ENCODE measurements around the gene POLN. TPM values are rescaled to one million over a fixed set of nuclear protein-coding genes. Genes with fewer than 3 reads are reported as not detected.

The POLN gene
- polyA plus RNA-seq, 1 experiment: 1.5 TPM

DNA sequence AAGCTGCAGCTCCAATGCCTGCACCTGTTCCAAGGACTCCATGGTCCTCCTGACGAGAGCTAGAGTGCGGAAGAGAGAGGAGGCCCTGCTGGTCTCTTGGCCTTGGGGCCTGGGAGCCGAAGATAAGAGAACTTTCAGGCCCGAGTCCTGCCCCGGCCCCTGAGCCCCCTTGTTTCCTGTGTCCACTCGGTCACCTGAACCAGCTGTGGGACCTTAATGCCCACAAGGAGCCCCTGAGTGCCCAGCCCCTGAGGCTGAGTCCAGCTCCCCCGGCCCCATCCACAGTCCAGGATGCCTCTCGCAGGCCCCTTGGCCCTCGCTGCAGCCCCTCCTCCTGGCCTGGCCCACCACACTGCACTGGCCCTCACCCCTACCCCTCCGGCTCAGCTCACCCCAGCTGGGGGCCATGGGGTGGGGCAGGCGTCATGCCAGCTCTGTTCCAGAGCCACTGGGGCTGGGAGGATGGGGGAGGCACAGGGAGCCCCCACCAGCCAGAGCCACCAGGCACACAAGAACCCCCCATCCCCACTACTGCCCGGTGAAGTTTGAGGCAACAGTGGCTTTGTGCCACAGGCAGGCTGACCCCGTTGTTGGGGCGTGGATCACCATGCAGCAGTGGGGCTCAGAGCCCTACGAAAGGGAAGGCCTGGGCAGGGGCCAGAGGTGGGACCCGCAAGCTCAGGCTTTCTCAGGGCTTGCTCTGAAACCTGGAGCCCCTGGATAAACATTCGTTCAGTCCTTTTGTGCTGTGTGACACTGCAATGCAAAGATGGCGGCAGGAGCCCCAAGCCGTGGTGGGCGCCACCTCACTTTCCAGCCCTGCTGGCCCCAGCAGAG lies 168.7 kb downstream of the POLN start:
- Histone ChIP-seq H3K27me3 (ENCODE audit: control insufficient read depth, insufficient read depth, low read length) (no peaks in the 10 kb centered on the region), H3K36me3 (ENCODE audit: control insufficient read depth, insufficient read depth, low read length) (no peaks in the 10 kb centered on the region), H3K4me3 (ENCODE audit: low read depth, low read length) (no peak overlapping the region)
- CTCF ChIA-PET: interaction anchor here (1.6 kb wide), 1 partner anchor 9 kb away, joined by 5 read pairs; no protein-coding TSS in a partner anchor
- POLR2A ChIA-PET: no interaction called here
- TF ChIP-seq CTCF (IDR thresholded peaks at IDR 0.05; ENCODE audit: insufficient read depth, low read depth, low read length): no peak
- no peak for DNase-seq (ENCODE audit: low read depth)

- POLR2A ChIA-PET: no interaction called here
- CTCF ChIA-PET: interaction anchor here (1.6 kb wide), 1 partner anchor 10 kb away, joined by 5 read pairs; no protein-coding TSS in a partner anchor
- no peak for TF ChIP-seq CTCF (IDR thresholded peaks at IDR 0.05; ENCODE audit: insufficient read depth, low read depth, low read length)
- Histone ChIP-seq H3K4me3 (ENCODE audit: low read depth, low read length) (no peak overlapping the region), H3K36me3 (ENCODE audit: control insufficient read depth, insufficient read depth, low read length) (no peaks in the 10 kb centered on the region), H3K27me3 (ENCODE audit: control insufficient read depth, insufficient read depth, low read length) (no peaks in the 10 kb centered on the region)
- no peak for DNase-seq (ENCODE audit: low read depth)
Observed at GRCh38 chr4:2071912-2072867, 169.7 kb downstream of the POLN start.

- no peaks in the 10 kb centered on the region for H3K36me3 ChIP-seq (ENCODE audit: control insufficient read depth, insufficient read depth, low read length)
- POLR2A ChIA-PET: no interaction called here
- H3K4me3 ChIP-seq (ENCODE audit: low read depth, low read length): no peak overlapping the region
- DNase-seq (ENCODE audit: low read depth): no peak
- no peak for TF ChIP-seq CTCF (IDR thresholded peaks at IDR 0.05; ENCODE audit: insufficient read depth, low read depth, low read length)
- no peaks in the 10 kb centered on the region for H3K27me3 ChIP-seq (ENCODE audit: control insufficient read depth, insufficient read depth, low read length)
- CTCF ChIA-PET: no interaction called here
Observed at GRCh38 chr4:2071252-2071911, 170.5 kb downstream of the POLN start.

GRCh38 chr4:2070421-2071251 lies 171.3 kb downstream of the POLN start:
- Histone ChIP-seq H3K27me3 (ENCODE audit: control insufficient read depth, insufficient read depth, low read length) (no peaks in the 10 kb centered on the region), H3K36me3 (ENCODE audit: control insufficient read depth, insufficient read depth, low read length) (no peaks in the 10 kb centered on the region), H3K4me3 (ENCODE audit: low read depth, low read length) (no peak overlapping the region)
- ChIA-PET CTCF (no interaction called here), POLR2A (no interaction called here)
- TF ChIP-seq CTCF (IDR thresholded peaks at IDR 0.05; ENCODE audit: insufficient read depth, low read depth, low read length): no peak
- no peak for DNase-seq (ENCODE audit: low read depth)

Measured in BJ (cell line).